Uterus (tissue), 2 donors: ENCODE results near the gene PIK3CD.

Experiments
- CTCF ChIP-seq, 4 experiments: fragments of 200-600 bp in 2 of 4; fragments of 450-650 bp in 2 of 4; sonication (generic) in 2 of 4; IDR thresholded peaks; one replicate each; pipeline ENCODE4 v1.5.1; 2016 to 2019; ENCODE audit warnings: antibody characterized with exemption in 4 of 4, mild to moderate bottlenecking in 2 of 4, moderate library complexity in 1 of 4
- POLR2A ChIP-seq, 2 donors: fragments of 450-650 bp; IDR thresholded peaks; one replicate each; pipeline ENCODE4 v1.6.1; 2016; ENCODE audit warnings: antibody characterized with exemption in 2 of 2, mild to moderate bottlenecking in 1 of 2, moderate library complexity in 1 of 2

DNA sequence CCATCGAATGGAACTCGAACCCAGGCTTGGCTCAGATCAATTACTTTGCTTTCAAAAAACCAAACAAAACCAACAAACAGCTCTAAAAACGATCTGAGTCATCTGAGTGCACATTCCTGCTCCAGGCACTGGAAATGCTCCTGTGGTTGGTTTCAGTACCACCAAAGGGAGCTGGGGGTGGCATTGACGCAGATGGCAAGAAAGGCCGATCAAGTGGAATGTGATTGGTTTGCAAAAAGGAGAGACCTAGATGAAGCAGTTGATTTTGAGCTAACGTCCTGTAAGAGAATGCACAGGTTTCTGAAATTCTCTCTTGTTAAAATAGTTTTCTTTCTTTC, 39.5 kb downstream of the PIK3CD start:
- TF ChIP-seq CTCF (IDR thresholded peaks at IDR 0.05) (no peak), POLR2A (IDR thresholded peaks at IDR 0.05) (no peak)
